ENCODE data around the gene FGD6.

DNA sequence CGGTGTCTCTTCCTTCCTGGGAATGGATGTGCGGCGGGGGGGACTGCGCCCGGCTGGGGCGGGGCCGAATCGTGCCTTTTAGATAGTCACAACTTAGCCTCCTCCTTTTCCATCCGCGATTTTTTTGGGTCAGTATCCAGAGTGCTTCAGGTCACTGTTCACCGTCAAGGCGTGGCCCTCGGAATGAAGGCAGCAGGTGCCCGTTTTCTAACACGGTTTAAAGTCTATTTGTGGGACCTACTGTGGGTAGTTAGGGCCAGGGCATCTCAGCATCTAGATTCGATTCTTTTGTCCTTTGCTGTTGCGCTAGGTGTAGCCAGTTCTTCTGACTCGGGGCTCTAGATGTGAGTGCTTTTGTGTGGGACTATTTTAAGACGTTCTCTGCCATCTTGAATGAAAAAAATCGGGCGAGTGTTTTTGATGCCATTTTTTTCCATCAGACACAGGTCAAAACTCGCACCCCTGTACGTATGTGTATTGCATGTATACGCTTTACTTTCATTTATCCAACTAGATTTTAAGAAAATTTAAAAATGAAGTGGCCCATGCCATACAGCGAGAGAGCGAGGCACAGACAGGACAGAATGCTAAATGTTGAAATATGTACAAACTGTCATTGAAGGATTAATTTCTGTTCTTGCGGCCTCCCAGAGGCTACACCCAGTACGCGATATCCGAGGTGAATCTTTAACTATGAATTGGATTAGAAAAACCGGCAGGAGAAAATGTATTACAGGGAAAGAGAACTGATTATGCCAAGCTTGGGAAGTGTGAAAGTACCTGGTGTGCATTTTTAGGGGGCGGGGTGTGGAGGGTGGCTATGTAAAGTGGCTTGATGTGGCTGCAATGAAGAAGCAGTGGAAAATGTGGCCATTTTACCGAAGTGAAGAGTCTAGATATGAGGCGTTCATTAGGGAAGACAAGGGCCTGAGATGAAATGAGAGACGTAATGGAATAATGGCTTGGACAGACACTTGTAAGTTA is 1.2 kb upstream of the FGD6 start:
- TF ChIP-seq CTCF (conservative IDR thresholded peaks at IDR 0.05; ENCODE audit: low read depth, low read length) (no peak), EZH2phosphoT487 (IDR thresholded peaks at IDR 0.05; ENCODE audit: borderline replicate concordance, low read length) (no peak), EZH2 (IDR thresholded peaks at IDR 0.05; ENCODE audit: low read length, unreplicated experiment) (no peak)
